SH-SY5Y (cell line): ENCODE measurements around the gene PRDX5.

ENCODE experiments used
- GATA2 ChIP-seq: IDR thresholded peaks from 2 replicates; pipeline ENCODE4 v1.6.1; 2011; ENCODE audit warnings: mild to moderate bottlenecking, low read depth, low read length
- GATA3 ChIP-seq: IDR thresholded peaks from 2 replicates; pipeline ENCODE4 v1.6.1; 2011; ENCODE audit warnings: low read depth, mild to moderate bottlenecking, low read length, moderate library complexity

- no peak for TF ChIP-seq GATA3
- no peak for TF ChIP-seq GATA2
Observed at GRCh38 chr11:64289002-64289564, 28.8 kb upstream of the PRDX5 start.
